ENCODE measurements around the gene FANCL.
"Not testable (repeated sequence)": the region's sequence is repeated elsewhere in the genome, so short reads cannot be mapped to it uniquely, and the experiment has no call there.

The FANCL gene

DNA sequence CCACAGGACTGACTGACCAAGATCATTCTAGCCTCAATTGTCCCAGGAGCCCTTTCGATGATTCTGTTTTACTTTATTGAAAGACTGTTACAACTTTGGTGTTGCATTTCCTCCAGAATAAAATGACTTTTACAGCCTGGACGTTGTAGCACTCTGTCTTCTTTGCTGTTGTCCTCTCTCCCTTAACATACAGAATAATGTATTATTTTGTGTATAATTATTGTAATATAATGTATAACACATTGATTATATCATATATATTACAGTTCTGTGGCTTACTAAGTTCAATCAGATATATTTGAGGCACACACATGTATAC, 380 bp upstream of the FANCL start:
- no peaks in the 10 kb centered on the region for H3K9me3 ChIP-seq (ENCODE audit: control insufficient read depth in 5 of 5, low read length in 5 of 5)
- H3K36me3 ChIP-seq (ENCODE audit: control insufficient read depth in 5 of 5, insufficient read depth in 5 of 5, low read length in 5 of 5) = no peaks in the 10 kb centered on the region
- peak overlapping the region; percentile 85 to 99 (median 98) for H3K4me3 ChIP-seq (ENCODE audit: low read depth in 1 of 5, low read length in 5 of 5)
- H3K27ac ChIP-seq (ENCODE audit: low read depth, low read length) = peak overlapping the region; percentile 48
- peak overlapping the region in 4 of 5 donors; percentile 74 to 92 (median 87) for H3K9ac ChIP-seq (ENCODE audit: low read length in 5 of 5)
- peaks cover 0 to 3% (median 0%) of the 10 kb centered on the region in 5 donors for H3K27me3 ChIP-seq (ENCODE audit: control insufficient read depth in 5 of 5, insufficient read depth in 4 of 5, low read length in 5 of 5)
- H3K4me1 ChIP-seq (ENCODE audit: control insufficient read depth in 5 of 5, insufficient read depth in 5 of 5, low read length in 5 of 5) = peaks cover 0 to 19% (median 12%) of the 10 kb centered on the region in 5 donors

DNA sequence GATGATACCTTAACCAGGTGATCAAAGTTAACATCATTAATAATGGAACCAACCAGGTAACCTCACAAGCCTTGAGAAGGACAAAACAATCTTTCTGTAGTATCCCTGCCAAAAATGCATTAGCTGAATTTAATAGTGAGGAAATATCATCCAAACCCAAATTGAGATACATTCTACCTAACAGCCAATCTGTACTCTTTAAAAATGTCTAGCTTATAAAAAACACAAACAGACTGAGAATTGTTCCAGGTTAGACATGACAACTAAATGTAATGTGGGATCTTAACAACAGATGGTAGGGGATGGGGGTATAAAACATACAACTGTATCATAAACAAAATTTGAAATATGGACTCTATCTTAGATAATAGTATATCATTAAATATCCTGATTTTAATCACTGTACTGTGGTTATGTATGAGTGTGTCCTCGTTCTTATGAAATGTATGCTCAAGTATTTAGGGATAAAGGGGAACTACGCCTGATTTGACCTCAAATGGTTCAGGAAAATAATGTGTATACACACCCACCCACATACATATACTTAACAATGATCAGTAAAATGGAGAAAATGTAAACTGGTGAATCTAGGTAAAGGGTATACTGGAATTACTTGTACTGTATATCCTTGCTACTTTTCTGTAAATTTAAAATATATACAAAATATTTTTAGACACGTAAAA, 1.7 kb downstream of the FANCL start:
- Histone ChIP-seq H3K36me3 (ENCODE audit: control insufficient read depth in 5 of 5, insufficient read depth in 5 of 5, low read length in 5 of 5) (no peaks in the 10 kb centered on the region), H3K27ac (ENCODE audit: low read depth, low read length) (no peak overlapping the region)

DNA sequence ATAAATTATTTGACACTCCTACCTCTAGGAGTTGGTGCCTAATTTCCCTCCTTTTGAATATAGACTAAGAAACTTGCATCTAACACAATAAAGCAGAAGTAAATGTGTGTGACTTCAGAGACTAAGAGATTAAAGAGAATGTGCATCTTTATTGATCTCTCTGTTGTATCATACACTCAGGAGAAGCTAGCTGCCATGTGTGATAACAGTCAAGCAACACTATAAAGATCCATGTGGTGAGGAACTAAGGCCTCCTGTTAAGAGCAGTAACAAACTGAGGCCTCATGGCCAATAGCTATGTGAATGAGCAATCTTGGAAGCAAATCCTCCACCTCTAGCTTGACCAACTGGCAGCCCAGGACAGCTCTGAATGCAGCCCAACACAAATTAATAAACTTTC, 3.4 kb downstream of the FANCL start:
- H3K9me3 ChIP-seq (ENCODE audit: control insufficient read depth in 5 of 5, low read length in 5 of 5) = no peaks in the 10 kb centered on the region
- no peak overlapping the region for H3K9ac ChIP-seq (ENCODE audit: low read length in 5 of 5)
- peaks cover 0 to 19% (median 12%) of the 10 kb centered on the region in 5 donors for H3K4me1 ChIP-seq (ENCODE audit: control insufficient read depth in 5 of 5, insufficient read depth in 5 of 5, low read length in 5 of 5)
- H3K27me3 ChIP-seq (ENCODE audit: control insufficient read depth in 5 of 5, insufficient read depth in 4 of 5, low read length in 5 of 5) = no peaks in the 10 kb centered on the region
- H3K4me3 ChIP-seq (ENCODE audit: low read depth in 1 of 5, low read length in 5 of 5) = no peak overlapping the region
- no peak overlapping the region for H3K27ac ChIP-seq (ENCODE audit: low read depth, low read length)
- H3K36me3 ChIP-seq (ENCODE audit: control insufficient read depth in 5 of 5, insufficient read depth in 5 of 5, low read length in 5 of 5) = no peaks in the 10 kb centered on the region

More for the DNA sequence above, 1.7 kb downstream of the FANCL start:
- Histone ChIP-seq H3K27me3 (ENCODE audit: control insufficient read depth in 5 of 5, insufficient read depth in 4 of 5, low read length in 5 of 5) (peaks cover 0 to 3% (median 0%) of the 10 kb centered on the region in 5 donors), H3K9me3 (ENCODE audit: control insufficient read depth in 5 of 5, low read length in 5 of 5) (no peaks in the 10 kb centered on the region), H3K9ac (ENCODE audit: low read length in 5 of 5) (no peak overlapping the region), H3K4me3 (ENCODE audit: low read depth in 1 of 5, low read length in 5 of 5) (no peak overlapping the region), H3K4me1 (ENCODE audit: control insufficient read depth in 5 of 5, insufficient read depth in 5 of 5, low read length in 5 of 5) (peaks cover 0 to 19% (median 12%) of the 10 kb centered on the region in 5 donors)

DNA sequence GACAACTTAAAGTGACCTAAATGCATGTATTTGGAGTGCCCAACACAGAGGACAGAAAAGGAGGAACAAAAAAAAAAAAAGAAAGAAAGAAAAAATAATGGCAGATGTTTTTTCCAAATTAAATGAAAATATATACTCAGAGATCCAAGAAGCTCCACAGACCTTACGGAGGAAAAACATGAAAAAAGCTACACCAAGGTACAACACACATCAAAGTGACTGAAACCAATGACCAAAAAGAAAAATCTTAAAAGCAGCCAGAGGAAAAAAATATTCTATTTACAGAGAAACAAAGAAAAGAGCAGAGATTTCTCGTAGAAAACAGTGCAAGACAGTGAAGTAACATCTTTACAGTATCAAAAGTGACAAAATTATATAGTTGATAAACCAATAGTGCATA, 5.1 kb downstream of the FANCL start:
- Histone ChIP-seq H3K36me3 (ENCODE audit: control insufficient read depth in 5 of 5, insufficient read depth in 5 of 5, low read length in 5 of 5) (no peaks in the 10 kb centered on the region), H3K9me3 (ENCODE audit: control insufficient read depth in 5 of 5, low read length in 5 of 5) (no peaks in the 10 kb centered on the region), H3K27ac (ENCODE audit: low read depth, low read length) (no peak overlapping the region), H3K4me3 (ENCODE audit: low read depth in 1 of 5, low read length in 5 of 5) (no peak overlapping the region), H3K9ac (ENCODE audit: low read length in 5 of 5) (no peak overlapping the region), H3K27me3 (ENCODE audit: control insufficient read depth in 5 of 5, insufficient read depth in 4 of 5, low read length in 5 of 5) (no peaks in the 10 kb centered on the region), H3K4me1 (ENCODE audit: control insufficient read depth in 5 of 5, insufficient read depth in 5 of 5, low read length in 5 of 5) (peaks cover 0 to 12% (median 6%) of the 10 kb centered on the region in 5 donors)

DNA sequence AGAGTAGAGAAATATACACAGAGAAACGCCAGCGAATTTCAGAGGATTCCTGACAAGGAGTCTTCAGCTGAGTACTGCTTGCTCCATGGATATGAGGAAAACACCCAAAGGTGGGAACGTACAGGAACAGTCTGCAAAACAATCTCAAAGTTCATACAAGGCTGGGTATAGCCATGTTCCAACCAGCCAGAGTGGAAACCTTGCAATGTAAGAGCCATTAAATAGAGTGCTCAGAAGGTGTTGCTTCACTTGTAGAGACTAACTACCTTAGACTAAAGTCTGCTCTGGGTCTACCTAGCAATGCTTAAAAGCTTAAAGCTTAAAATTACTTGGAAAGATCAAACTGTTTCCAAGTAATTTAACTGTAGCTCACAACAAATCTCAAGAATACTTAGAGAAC, 6.0 kb downstream of the FANCL start:
- no peaks in the 10 kb centered on the region for H3K27me3 ChIP-seq (ENCODE audit: control insufficient read depth in 5 of 5, insufficient read depth in 4 of 5, low read length in 5 of 5)
- H3K36me3 ChIP-seq (ENCODE audit: control insufficient read depth in 5 of 5, insufficient read depth in 5 of 5, low read length in 5 of 5) = no peaks in the 10 kb centered on the region
- peaks cover 0 to 6% (median 1%) of the 10 kb centered on the region in 5 donors for H3K4me1 ChIP-seq (ENCODE audit: control insufficient read depth in 5 of 5, insufficient read depth in 5 of 5, low read length in 5 of 5)
- H3K4me3 ChIP-seq (ENCODE audit: low read depth in 1 of 5, low read length in 5 of 5) = no peak overlapping the region
- H3K9me3 ChIP-seq (ENCODE audit: control insufficient read depth in 5 of 5, low read length in 5 of 5) = no peaks in the 10 kb centered on the region
- no peak overlapping the region for H3K27ac ChIP-seq (ENCODE audit: low read depth, low read length)
- H3K9ac ChIP-seq (ENCODE audit: low read length in 5 of 5) = no peak overlapping the region

DNA sequence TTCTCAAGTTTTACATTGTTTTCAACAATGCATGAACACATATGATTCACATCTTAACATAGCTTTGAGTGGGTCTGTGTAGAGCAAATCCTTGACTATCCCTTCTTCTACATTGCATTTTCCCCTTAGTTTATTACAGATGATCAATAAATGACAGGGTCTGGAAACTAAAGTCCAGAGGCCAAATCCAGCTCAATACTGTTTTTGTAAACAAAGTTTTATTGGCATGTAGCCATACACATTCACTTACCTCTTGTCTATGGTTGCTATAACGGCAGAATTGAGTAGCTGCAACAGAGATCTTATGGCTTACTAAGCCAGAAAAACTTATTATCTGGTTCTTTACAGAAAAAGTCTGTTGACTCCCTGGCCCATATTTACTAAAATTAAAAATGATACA, 12.8 kb downstream of the FANCL start:
- Histone ChIP-seq H3K27me3 (ENCODE audit: control insufficient read depth in 5 of 5, insufficient read depth in 4 of 5, low read length in 5 of 5) (no peaks in the 10 kb centered on the region), H3K4me3 (ENCODE audit: low read depth in 1 of 5, low read length in 5 of 5) (no peak overlapping the region), H3K9me3 (ENCODE audit: control insufficient read depth in 5 of 5, low read length in 5 of 5) (no peaks in the 10 kb centered on the region), H3K36me3 (ENCODE audit: control insufficient read depth in 5 of 5, insufficient read depth in 5 of 5, low read length in 5 of 5) (peaks cover 7 to 10% (median 9%) of the 10 kb centered on the region in 5 donors), H3K27ac (ENCODE audit: low read depth, low read length) (no peak overlapping the region), H3K4me1 (ENCODE audit: control insufficient read depth in 5 of 5, insufficient read depth in 5 of 5, low read length in 5 of 5) (no peaks in the 10 kb centered on the region), H3K9ac (ENCODE audit: low read length in 5 of 5) (no peak overlapping the region)

DNA sequence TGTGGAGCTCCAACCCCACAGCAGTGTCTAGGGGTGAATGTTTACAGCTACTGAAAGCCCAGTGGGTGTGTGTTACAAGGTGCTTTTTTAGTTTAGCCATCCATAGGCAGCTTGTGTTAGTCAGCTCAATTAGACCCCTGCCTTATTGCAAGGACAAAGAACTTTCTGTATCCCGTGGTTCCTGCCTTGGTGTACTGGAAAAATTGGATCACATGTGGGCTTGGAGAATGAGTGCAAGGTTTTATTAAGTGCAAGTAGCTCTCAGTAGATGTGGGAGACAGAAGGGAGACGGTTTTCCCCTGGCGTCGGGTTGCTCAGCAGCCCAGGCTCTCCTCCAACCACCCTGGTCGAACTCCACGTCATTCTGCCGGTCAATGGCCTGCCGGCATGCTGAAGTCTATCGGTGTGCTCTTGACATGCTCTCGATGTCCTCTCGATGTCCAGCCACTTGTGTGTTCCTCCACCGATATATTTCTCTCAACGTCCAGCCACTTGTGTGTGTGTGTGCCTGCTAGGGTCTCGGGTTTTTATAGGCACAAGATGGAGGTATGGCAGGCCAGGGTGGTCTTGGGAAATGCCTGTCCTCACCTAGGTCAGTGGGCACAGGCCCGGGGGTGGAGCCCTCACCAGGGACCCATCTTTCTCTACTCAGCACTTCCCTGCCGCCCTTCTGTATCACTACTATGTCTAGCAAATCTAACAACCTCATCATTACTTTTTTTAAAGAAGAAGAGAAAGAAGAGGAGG, 13.8 kb downstream of the FANCL start:
- no peak overlapping the region for H3K27ac ChIP-seq (ENCODE audit: low read depth, low read length)
- no peaks in the 10 kb centered on the region for H3K27me3 ChIP-seq (ENCODE audit: control insufficient read depth in 5 of 5, insufficient read depth in 4 of 5, low read length in 5 of 5)
- no peaks in the 10 kb centered on the region for H3K4me1 ChIP-seq (ENCODE audit: control insufficient read depth in 5 of 5, insufficient read depth in 5 of 5, low read length in 5 of 5)
- H3K36me3 ChIP-seq (ENCODE audit: control insufficient read depth in 5 of 5, insufficient read depth in 5 of 5, low read length in 5 of 5) = peaks cover 7 to 10% (median 9%) of the 10 kb centered on the region in 5 donors
- H3K4me3 ChIP-seq (ENCODE audit: low read depth in 1 of 5, low read length in 5 of 5) = no peak overlapping the region
- H3K9ac ChIP-seq (ENCODE audit: low read length in 5 of 5) = no peak overlapping the region
- H3K9me3 ChIP-seq (ENCODE audit: control insufficient read depth in 5 of 5, low read length in 5 of 5) = no peaks in the 10 kb centered on the region

DNA sequence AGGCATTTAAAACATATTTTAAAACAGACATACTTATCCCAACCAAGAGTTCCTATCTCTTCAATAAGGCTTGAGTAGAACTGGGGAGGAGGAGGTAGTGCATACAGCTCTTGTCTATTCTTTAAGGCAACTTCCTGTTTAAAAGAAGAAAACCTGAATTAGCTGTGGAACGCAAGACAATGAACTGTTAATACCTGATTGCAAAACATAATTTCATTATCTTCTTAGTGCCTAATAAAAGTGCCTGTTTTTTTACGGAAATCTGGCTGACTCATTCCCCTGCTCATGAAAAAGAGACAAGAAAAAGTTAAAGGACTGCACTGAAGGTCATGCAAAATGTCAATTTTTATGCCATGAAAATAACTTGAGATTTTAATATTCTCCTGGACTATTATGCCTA, 19.2 kb downstream of the FANCL start:
- no peak overlapping the region for H3K27ac ChIP-seq (ENCODE audit: low read depth, low read length)
- no peak overlapping the region for H3K9ac ChIP-seq (ENCODE audit: low read length in 5 of 5)
- H3K27me3 ChIP-seq (ENCODE audit: control insufficient read depth in 5 of 5, insufficient read depth in 4 of 5, low read length in 5 of 5) = no peaks in the 10 kb centered on the region
- peaks cover 1 to 10% (median 3%) of the 10 kb centered on the region in 5 donors for H3K36me3 ChIP-seq (ENCODE audit: control insufficient read depth in 5 of 5, insufficient read depth in 5 of 5, low read length in 5 of 5)
- H3K4me1 ChIP-seq (ENCODE audit: control insufficient read depth in 5 of 5, insufficient read depth in 5 of 5, low read length in 5 of 5) = no peaks in the 10 kb centered on the region
- no peaks in the 10 kb centered on the region for H3K9me3 ChIP-seq (ENCODE audit: control insufficient read depth in 5 of 5, low read length in 5 of 5)
- H3K4me3 ChIP-seq (ENCODE audit: low read depth in 1 of 5, low read length in 5 of 5) = no peak overlapping the region

DNA sequence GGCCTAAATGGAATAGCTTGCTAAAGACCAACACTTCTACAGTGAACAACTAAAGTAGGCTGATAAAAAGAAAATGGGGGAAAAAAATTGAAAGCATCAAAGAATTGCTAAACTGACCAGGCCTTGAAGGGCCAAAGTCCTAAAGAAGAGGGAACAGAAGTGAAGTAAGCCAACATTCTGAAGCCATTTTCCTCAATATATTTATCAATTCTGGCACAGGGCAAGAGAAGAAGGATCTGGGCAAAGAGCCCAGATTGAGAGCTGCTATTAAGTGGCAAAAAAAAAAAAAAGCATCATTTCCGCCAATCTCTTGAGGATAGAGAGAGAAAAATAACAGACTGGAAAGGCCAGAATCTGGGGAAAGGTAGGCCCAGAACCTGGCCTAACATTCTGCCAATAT, 25.7 kb downstream of the FANCL start:
- Histone ChIP-seq H3K4me1 (ENCODE audit: control insufficient read depth in 5 of 5, insufficient read depth in 5 of 5, low read length in 5 of 5) (peaks cover 0 to 7% (median 0%) of the 10 kb centered on the region in 5 donors), H3K27me3 (ENCODE audit: control insufficient read depth in 5 of 5, insufficient read depth in 4 of 5, low read length in 5 of 5) (no peaks in the 10 kb centered on the region), H3K36me3 (ENCODE audit: control insufficient read depth in 5 of 5, insufficient read depth in 5 of 5, low read length in 5 of 5) (peaks cover 0 to 3% (median 3%) of the 10 kb centered on the region in 5 donors), H3K9ac (ENCODE audit: low read length in 5 of 5) (no peak overlapping the region), H3K4me3 (ENCODE audit: low read depth in 1 of 5, low read length in 5 of 5) (no peak overlapping the region), H3K9me3 (ENCODE audit: control insufficient read depth in 5 of 5, low read length in 5 of 5) (no peaks in the 10 kb centered on the region), H3K27ac (ENCODE audit: low read depth, low read length) (no peak overlapping the region)

DNA sequence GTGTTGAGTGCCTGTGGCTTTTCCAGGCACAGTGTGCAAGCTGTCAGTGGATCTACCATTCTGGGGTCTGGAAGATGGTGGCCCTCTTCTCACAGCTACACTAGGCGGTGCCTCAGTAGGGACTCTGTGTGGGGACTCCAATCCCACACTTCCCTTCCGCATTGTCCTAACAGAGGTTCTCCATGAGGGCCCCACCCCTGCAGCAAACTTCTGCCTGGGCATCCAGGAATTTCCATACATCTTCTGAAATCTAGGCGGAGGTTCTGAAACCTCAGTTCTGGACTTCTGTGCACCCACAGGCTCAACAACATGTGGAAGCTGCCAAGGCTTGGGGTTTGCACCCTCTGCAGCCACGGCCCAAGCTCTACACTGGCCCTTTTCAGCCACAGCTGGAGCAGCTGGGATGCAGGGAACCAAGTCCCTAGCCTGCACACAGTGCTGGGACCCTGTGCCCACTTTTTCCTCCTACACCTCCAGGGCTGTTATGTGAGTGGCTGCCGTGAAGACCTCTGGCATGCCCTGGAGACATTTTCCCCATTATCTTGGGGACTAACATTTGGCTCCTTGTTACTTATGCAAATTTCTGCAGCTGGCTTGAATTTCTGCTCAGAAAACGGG, 30.1 kb downstream of the FANCL start:
- not testable (repeated sequence) for H3K9me3 ChIP-seq (ENCODE audit: control insufficient read depth in 5 of 5, low read length in 5 of 5); H3K4me3 ChIP-seq (ENCODE audit: low read depth in 1 of 5, low read length in 5 of 5); H3K4me1 ChIP-seq (ENCODE audit: control insufficient read depth in 5 of 5, insufficient read depth in 5 of 5, low read length in 5 of 5); H3K9ac ChIP-seq (ENCODE audit: low read length in 5 of 5); H3K27ac ChIP-seq (ENCODE audit: low read depth, low read length); H3K27me3 ChIP-seq (ENCODE audit: control insufficient read depth in 5 of 5, insufficient read depth in 4 of 5, low read length in 5 of 5); H3K36me3 ChIP-seq (ENCODE audit: control insufficient read depth in 5 of 5, insufficient read depth in 5 of 5, low read length in 5 of 5)
